NCI-H1436 treated with DMSO at 0.1 percent for 48 hours (cell line): ENCODE measurements around the gene EIF3M.
A peak's percentile ranks its signal among the peaks of the same experiment; 100 is the strongest.

Experiments
- DNase-seq: peaks from one replicate; lab custom pipeline; 2025; lab: John Stamatoyannopoulos, UW

EIF3M gene

GRCh38 chr11:32583459-32584271 is at the start of gene EIF3M:
Gene EIF3M (plus strand): TSS chr11:32583831. CDS start chr11:32583888, 57 bp downstream.
- DNase-seq, result peak; percentile 75

GRCh38 chr11:32538804-32539203 is 44.8 kb upstream of the EIF3M start:
- DNase-seq, result no peak

- no peak for DNase-seq
Measured at GRCh38 chr11:32549611-32550187, 33.9 kb upstream of the EIF3M start.

- DNase-seq, result no peak
Measured at GRCh38 chr11:32550207-32550606, 33.4 kb upstream of the EIF3M start.

GRCh38 chr11:32555091-32555490 is 28.5 kb upstream of the EIF3M start:
- DNase-seq, result no peak

GRCh38 chr11:32555895-32556294 is 27.7 kb upstream of the EIF3M start:
- no peak for DNase-seq

GRCh38 chr11:32561835-32562234 is 21.8 kb upstream of the EIF3M start:
- DNase-seq, result no peak

- no peak for DNase-seq
Measured at GRCh38 chr11:32562839-32563599, 20.6 kb upstream of the EIF3M start.

- DNase-seq, result no peak
Measured at GRCh38 chr11:32563600-32563959, 20.1 kb upstream of the EIF3M start.

GRCh38 chr11:32566517-32566916 is 17.1 kb upstream of the EIF3M start:
- no peak for DNase-seq

- no peak for DNase-seq
Measured at GRCh38 chr11:32567154-32567553, 16.5 kb upstream of the EIF3M start.

- no peak for DNase-seq
Measured at GRCh38 chr11:32569313-32569881, 14.2 kb upstream of the EIF3M start.

GRCh38 chr11:32571039-32571438 is 12.6 kb upstream of the EIF3M start:
- DNase-seq, result no peak

GRCh38 chr11:32573228-32573627 is 10.4 kb upstream of the EIF3M start:
- no peak for DNase-seq

GRCh38 chr11:32574421-32574820 is 9.2 kb upstream of the EIF3M start:
- DNase-seq, result no peak

- DNase-seq, result no peak
Measured at GRCh38 chr11:32575070-32575469, 8.6 kb upstream of the EIF3M start.

- DNase-seq, result no peak
Measured at GRCh38 chr11:32576456-32576855, 7.2 kb upstream of the EIF3M start.

GRCh38 chr11:32580967-32581366 is 2.7 kb upstream of the EIF3M start:
- DNase-seq, result no peak

- DNase-seq, result no peak
Measured at GRCh38 chr11:32581556-32581955, 2.1 kb upstream of the EIF3M start.

- DNase-seq, result no peak
Measured at GRCh38 chr11:32584921-32585320, 1.3 kb downstream of the EIF3M start.

- DNase-seq, result no peak
Measured at GRCh38 chr11:32586576-32587190, 3.1 kb downstream of the EIF3M start.

GRCh38 chr11:32594272-32594671 is 10.6 kb downstream of the EIF3M start:
- DNase-seq, result no peak
